Measurements from ENCODE around the gene CYB5A.

- TF ChIP-seq CTCF (IDR thresholded peaks at IDR 0.05) (no peak), POLR2A (IDR thresholded peaks at IDR 0.05) (no peak)
These were observed 45.6 kb upstream of the CYB5A start for GRCh38 chr18:74337155-74337911.
